Amniotic stem cell (primary cell): ENCODE results near the gene ARPC1A.
"Not testable (repeated sequence)": the region's sequence is repeated elsewhere in the genome, so short reads cannot be mapped to it uniquely, and the experiment has no call there.

Experiments
- DNase-seq: peaks from one replicate; lab custom pipeline; 2025; lab: John Stamatoyannopoulos, UW

ARPC1A gene

GRCh38 chr7:99325592-99326407 is at the start of gene ARPC1A:
Gene ARPC1A, plus strand, starts transcription at chr7:99325898. Its CDS starts 7,456 bp downstream, at chr7:99333354.
- DNase-seq: peak; percentile 72

GRCh38 chr7:99278180-99278579 is 47.5 kb upstream of the ARPC1A start:
- DNase-seq: no peak

- DNase-seq: not testable (repeated sequence)
Measured at GRCh38 chr7:99284165-99284564, 41.5 kb upstream of the ARPC1A start.

GRCh38 chr7:99287779-99288534 is 37.7 kb upstream of the ARPC1A start:
- DNase-seq: no peak

GRCh38 chr7:99289185-99289584 is 36.5 kb upstream of the ARPC1A start:
- no peak for DNase-seq

GRCh38 chr7:99290148-99290547 is 35.5 kb upstream of the ARPC1A start:
- not testable (repeated sequence) for DNase-seq

- DNase-seq: no peak
Measured at GRCh38 chr7:99290980-99291607, 34.6 kb upstream of the ARPC1A start.

GRCh38 chr7:99292127-99292526 is 33.6 kb upstream of the ARPC1A start:
- DNase-seq: no peak

- DNase-seq: no peak
Measured at GRCh38 chr7:99293167-99293566, 32.5 kb upstream of the ARPC1A start.

- no peak for DNase-seq
Measured at GRCh38 chr7:99293650-99294049, 32.0 kb upstream of the ARPC1A start.

- no peak for DNase-seq
Measured at GRCh38 chr7:99296471-99296870, 29.2 kb upstream of the ARPC1A start.

- no peak for DNase-seq
Measured at GRCh38 chr7:99301496-99301895, 24.2 kb upstream of the ARPC1A start.

GRCh38 chr7:99305473-99306260 is 20.0 kb upstream of the ARPC1A start:
- DNase-seq: no peak

- DNase-seq: no peak
Measured at GRCh38 chr7:99308461-99309074, 17.1 kb upstream of the ARPC1A start.

- no peak for DNase-seq
Measured at GRCh38 chr7:99309111-99309510, 16.6 kb upstream of the ARPC1A start.

- DNase-seq: no peak
Measured at GRCh38 chr7:99310004-99310403, 15.7 kb upstream of the ARPC1A start.

GRCh38 chr7:99311702-99312101 is 14.0 kb upstream of the ARPC1A start:
- no peak for DNase-seq

GRCh38 chr7:99312316-99313203 is 13.1 kb upstream of the ARPC1A start:
- peak; percentile 54 for DNase-seq

- DNase-seq: no peak
Measured at GRCh38 chr7:99313204-99313573, 12.5 kb upstream of the ARPC1A start.

GRCh38 chr7:99314504-99314903 is 11.2 kb upstream of the ARPC1A start:
- no peak for DNase-seq

- no peak for DNase-seq
Measured at GRCh38 chr7:99320371-99320770, 5.3 kb upstream of the ARPC1A start.
